Psoas muscle (tissue), 8 donors: ENCODE measurements around the gene FAM3A. TPM values are rescaled to one million over a fixed set of nuclear protein-coding genes. Genes with fewer than 3 reads are reported as not detected.
"Not testable (repeated sequence)": the region's sequence is repeated elsewhere in the genome, so short reads cannot be mapped to it uniquely, and the experiment has no call there.

Experiments
- ATAC-seq, 4 donors: fragments of 200-7000 bp; cut with Tn5 transposase; one replicate each; pipeline ENCODE4 v1.9.1; 2020; ENCODE audit warnings: moderate library complexity in 3 of 4, mild to moderate bottlenecking in 2 of 4
- DNase-seq, 2 donors: peaks; one replicate each; pipeline ENCODE4 v3.0.0-alpha.2; 2020
- H3K27ac ChIP-seq: fragments of 200-600 bp; one replicate; pipeline ENCODE4 v1.8.0; 2022
- H3K27me3 ChIP-seq, 3 donors: fragments of 200-600 bp in 1 of 3; one replicate each; pipeline versions ENCODE4 v1.6.1 to v1.8.0; 2013 to 2022; ENCODE audit warnings: low read length in 2 of 3, mild to moderate bottlenecking in 2 of 3, moderate library complexity in 1 of 3; ENCODE audit not compliant: insufficient read depth in 3 of 3
- H3K36me3 ChIP-seq, 2 donors: fragments of 200-600 bp in 1 of 2; one replicate each; pipeline versions ENCODE4 v1.6.1 to v1.8.0; 2013 to 2022; ENCODE audit warnings: low read depth in 1 of 2, mild to moderate bottlenecking in 1 of 2, moderate library complexity in 1 of 2; ENCODE audit not compliant: insufficient read depth in 1 of 2
- H3K4me1 ChIP-seq: fragments of 200-600 bp; one replicate; pipeline ENCODE4 v1.8.0; 2022
- H3K4me3 ChIP-seq: fragments of 200-600 bp; one replicate; pipeline ENCODE4 v1.8.0; 2022; ENCODE audit warnings: mild to moderate bottlenecking
- H3K9me3 ChIP-seq: fragments of 200-600 bp; one replicate; pipeline ENCODE4 v1.8.0; 2022
- WGBS, 3 donors: extraction: QIAGEN DNeasy Blood & Tissue Kit; methylation state at CpG; one replicate each; pipeline versions ENCODE4 v1.1.6 to v1.1.7; 2013; 5-methylcytosine and 5-hydroxymethylcytosine counted together
- intact Hi-C, 2 donors: fragments of 100-400 bp; cut with DNase I; formaldehyde crosslinking; loops; one replicate each; pipeline versions ENCODE4 v1.11.0 to v1.14.2; 2022
- long read RNA-seq, 2 donors: library from polyadenylated mRNA; unstranded; transcript quantifications; one replicate each; pipeline ENCODE4 v2.0.0, GENCODE V29; 2021
- polyA plus RNA-seq, 3 donors: library from polyadenylated mRNA; stranded (reverse); fragments of 200-250 nt; gene quantifications; one replicate each; pipeline ENCODE4 v1.2.3, GENCODE V29; 2013
- total RNA-seq, 4 donors: library from RNA; stranded (reverse); fragmentation: NEBNext Ultra II Directional in 2 of 4; extraction: Animal tissue kit (Norgen Biotek cat#: 25700) in 2 of 4; gene quantifications; one replicate each; pipeline versions ENCODE4 v1.2.1 to v1.2.4, GENCODE V29; 2021 to 2023
- TF ChIP-seq, protein P1 (sequence below): fragments of 200-600 bp; IDR thresholded peaks from one replicate; pipeline ENCODE4 v1.8.0; 2022; ENCODE audit warnings: antibody characterized with exemption
- donor health status: healthy with polysubstance abuse.
- donor health status: DM: no; HTN: no; CAD: no; lungs with moderate emphysema.
- donor health status: Bipolar disorder and iron deficiency.
- donor health status: healthy.
- donor health status: DM: yes; HTN: yes; CAD: no.
- donor health status: DM: no; HTN: no; CAD: no.
- donor health status: DM: no; HTN: no; CAD: no.
- donor health status: DM: yes; HTN: yes; CAD: no.

The FAM3A gene, protein sequence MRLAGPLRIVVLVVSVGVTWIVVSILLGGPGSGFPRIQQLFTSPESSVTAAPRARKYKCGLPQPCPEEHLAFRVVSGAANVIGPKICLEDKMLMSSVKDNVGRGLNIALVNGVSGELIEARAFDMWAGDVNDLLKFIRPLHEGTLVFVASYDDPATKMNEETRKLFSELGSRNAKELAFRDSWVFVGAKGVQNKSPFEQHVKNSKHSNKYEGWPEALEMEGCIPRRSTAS
- total RNA-seq (10 to 100 TPM; 29.7 to 34.8 (median 32.8) TPM), polyA plus RNA-seq (10 to 100 TPM; 37.5 to 40.4 (median 37.7) TPM)
- long read RNA-seq, donor 1, transcript FAM3A-202 (10 exons, 1,712 nt) = minor isoform, 17 of 67 reads
- long read RNA-seq, donor 1, transcript FAM3A-215 (9 exons, 1,800 nt) = major isoform, 30 of 67 reads
- long read RNA-seq, donor 1, partial matches to known transcripts = 10 of 67 reads
- long read RNA-seq, donor 1, other reads (novel, unspliced or antisense) = 6 of 67 reads
- long read RNA-seq, donor 2, transcript FAM3A-202 (10 exons, 1,712 nt) = minor isoform, 12 of 83 reads
- long read RNA-seq, donor 2, transcript FAM3A-215 (9 exons, 1,800 nt) = major isoform, 42 of 83 reads
- long read RNA-seq, donor 2, partial matches to known transcripts = 10 of 83 reads
- long read RNA-seq, donor 2, other reads (novel, unspliced or antisense) = 15 of 83 reads

- 0 to 39% (median 1%) methylated on average over 4 to 59 of the region's 59 CpGs for WGBS, 3 donors
- DNase-seq (peak; percentile 94 to 97), ATAC-seq (peak; percentile 95 to 97 (median 97))
- Histone ChIP-seq H3K27me3 (no peaks in the 10 kb centered on the region), H3K4me1 (no peaks in the 10 kb centered on the region), H3K4me3 (peak within 1 kb of the TSS; percentile 76), H3K27ac (peak within 1 kb of the TSS; percentile 87), H3K36me3 (no peaks in the 10 kb centered on the region), H3K9me3 (no peaks in the 10 kb centered on the region)
- intact Hi-C loops = no loop called here
- TF ChIP-seq, protein P1, sequence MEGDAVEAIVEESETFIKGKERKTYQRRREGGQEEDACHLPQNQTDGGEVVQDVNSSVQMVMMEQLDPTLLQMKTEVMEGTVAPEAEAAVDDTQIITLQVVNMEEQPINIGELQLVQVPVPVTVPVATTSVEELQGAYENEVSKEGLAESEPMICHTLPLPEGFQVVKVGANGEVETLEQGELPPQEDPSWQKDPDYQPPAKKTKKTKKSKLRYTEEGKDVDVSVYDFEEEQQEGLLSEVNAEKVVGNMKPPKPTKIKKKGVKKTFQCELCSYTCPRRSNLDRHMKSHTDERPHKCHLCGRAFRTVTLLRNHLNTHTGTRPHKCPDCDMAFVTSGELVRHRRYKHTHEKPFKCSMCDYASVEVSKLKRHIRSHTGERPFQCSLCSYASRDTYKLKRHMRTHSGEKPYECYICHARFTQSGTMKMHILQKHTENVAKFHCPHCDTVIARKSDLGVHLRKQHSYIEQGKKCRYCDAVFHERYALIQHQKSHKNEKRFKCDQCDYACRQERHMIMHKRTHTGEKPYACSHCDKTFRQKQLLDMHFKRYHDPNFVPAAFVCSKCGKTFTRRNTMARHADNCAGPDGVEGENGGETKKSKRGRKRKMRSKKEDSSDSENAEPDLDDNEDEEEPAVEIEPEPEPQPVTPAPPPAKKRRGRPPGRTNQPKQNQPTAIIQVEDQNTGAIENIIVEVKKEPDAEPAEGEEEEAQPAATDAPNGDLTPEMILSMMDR = no peak
These were observed at the start of gene FAM3A for GRCh38 chrX:154515966-154516655. Gene FAM3A, minus strand, starts transcription at chrX:154516232. Its CDS starts 460 bp downstream, at chrX:154515772.

- H3K4me1 ChIP-seq, DNase-seq, H3K4me3 ChIP-seq, H3K27ac ChIP-seq, intact Hi-C loops, H3K9me3 ChIP-seq, H3K27me3 ChIP-seq, H3K36me3 ChIP-seq: not testable (repeated sequence)
- no CpG with 5 or more reads among the region's 10 CpGs for WGBS, 3 donors
- peak; percentile 47 to 81 (median 57) for ATAC-seq
These were observed 46.3 kb upstream of the FAM3A start for GRCh38 chrX:154562295-154562694.

DNA sequence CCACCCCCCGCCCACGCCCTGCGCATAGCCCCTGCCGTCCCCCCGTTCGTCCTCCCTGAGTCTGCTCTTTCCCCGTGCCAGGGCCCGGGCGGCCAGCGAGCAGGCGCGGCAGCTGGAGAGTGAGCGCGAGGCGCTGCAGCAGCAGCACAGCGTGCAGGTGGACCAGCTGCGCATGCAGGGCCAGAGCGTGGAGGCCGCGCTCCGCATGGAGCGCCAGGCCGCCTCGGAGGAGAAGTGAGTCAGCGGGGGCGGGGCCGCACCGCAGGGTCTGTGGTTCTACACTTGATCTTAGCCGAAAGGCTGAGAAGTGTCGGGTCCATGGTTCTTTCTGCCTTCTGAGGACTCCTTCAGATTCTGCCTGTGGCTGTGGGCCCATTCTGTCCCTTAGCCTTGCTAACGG is 44.3 kb upstream of the FAM3A start:
- H3K4me1 ChIP-seq, ATAC-seq, H3K27ac ChIP-seq, H3K27me3 ChIP-seq, DNase-seq, intact Hi-C loops, H3K36me3 ChIP-seq, H3K9me3 ChIP-seq, H3K4me3 ChIP-seq: not testable (repeated sequence)
- WGBS, 3 donors = 60 to 80% (median 64%) methylated on average over 8 to 12 of the region's 31 CpGs

GRCh38 chrX:154558896-154559295 is 42.9 kb upstream of the FAM3A start:
- H3K4me3 ChIP-seq, H3K27me3 ChIP-seq, H3K27ac ChIP-seq, H3K36me3 ChIP-seq, ATAC-seq, H3K9me3 ChIP-seq, H3K4me1 ChIP-seq, intact Hi-C loops, DNase-seq: not testable (repeated sequence)
- WGBS, 3 donors = 94 to 100% methylated on average over 1 to 8 of the region's 21 CpGs; no CpG with 5 or more reads in 1 of the 3 donors

GRCh38 chrX:154558060-154558690 is 42.1 kb upstream of the FAM3A start:
- 87 to 89% methylated on average over 4 of the region's 24 CpGs; no CpG with 5 or more reads in 1 of the 3 donors for WGBS, 3 donors
- Histone ChIP-seq H3K27me3 (peaks cover 0 to 10% (median 0%) of the 10 kb centered on the region in 3 donors), H3K36me3 (peaks cover 0 to 13% of the 10 kb centered on the region in 2 donors)
- DNase-seq, H3K4me3 ChIP-seq, H3K4me1 ChIP-seq, H3K9me3 ChIP-seq, ATAC-seq, intact Hi-C loops, H3K27ac ChIP-seq: not testable (repeated sequence)

DNA sequence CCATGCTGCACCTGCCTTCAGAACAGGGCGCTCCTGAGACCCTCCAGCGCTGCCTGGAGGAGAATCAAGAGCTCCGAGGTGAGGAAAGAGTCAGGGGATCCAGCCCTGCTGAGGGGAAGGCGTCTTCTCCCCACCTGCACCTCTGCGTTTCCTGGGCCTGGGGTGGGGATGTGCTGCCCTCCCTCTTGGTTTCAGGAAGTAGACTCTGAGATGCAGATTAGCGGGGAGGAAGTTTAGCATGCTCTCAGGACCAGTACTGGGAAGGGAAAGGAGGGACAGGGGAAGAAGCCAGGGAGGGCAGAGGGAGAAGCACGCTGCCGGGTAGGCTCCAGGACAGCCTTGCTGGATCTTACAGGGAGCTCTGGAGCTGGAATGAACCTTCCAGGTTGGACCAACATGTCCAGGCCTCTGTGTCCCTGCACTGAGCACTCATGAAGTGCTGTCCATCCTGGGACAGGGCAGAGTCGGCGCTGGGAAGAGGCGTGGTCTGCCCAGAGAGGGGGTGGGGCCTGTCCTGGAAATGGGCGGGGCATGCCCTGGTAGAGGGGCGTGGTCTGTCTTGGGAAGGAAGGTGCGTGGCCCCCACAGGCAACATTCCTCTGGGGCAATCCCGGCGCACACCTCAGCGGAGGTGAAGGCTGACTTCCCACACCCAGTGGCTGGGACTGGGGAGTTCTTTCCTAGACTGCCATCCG is 36.2 kb upstream of the FAM3A start:
- ATAC-seq = peak in 1 of 4 donors; percentile 25
- H3K4me3 ChIP-seq, DNase-seq, H3K9me3 ChIP-seq, intact Hi-C loops, H3K4me1 ChIP-seq, H3K27ac ChIP-seq: not testable (repeated sequence)
- 84 to 96% (median 89%) methylated on average over 7 to 11 of the region's 18 CpGs for WGBS, 3 donors
- Histone ChIP-seq H3K27me3 (peaks cover 0 to 10% (median 0%) of the 10 kb centered on the region in 3 donors), H3K36me3 (peaks cover 0 to 13% of the 10 kb centered on the region in 2 donors)
